Neural progenitor cell (in vitro differentiated cells): Measurements from ENCODE around the gene PHACTR1.

Source experiments
- EZH2 ChIP-seq: fragments of 200-600 bp; sonication (generic); IDR thresholded peaks from 2 replicates; pipeline ENCODE4 v1.6.1; 2017; ENCODE audit warnings: antibody characterized with exemption, mild to moderate bottlenecking, moderate library complexity
- TF ChIP-seq, protein P1 (sequence below): fragments of 200-600 bp; sonication (generic); IDR thresholded peaks from 2 replicates; pipeline ENCODE4 v1.5.1; 2017; ENCODE audit warnings: antibody characterized with exemption, mild to moderate bottlenecking

DNA sequence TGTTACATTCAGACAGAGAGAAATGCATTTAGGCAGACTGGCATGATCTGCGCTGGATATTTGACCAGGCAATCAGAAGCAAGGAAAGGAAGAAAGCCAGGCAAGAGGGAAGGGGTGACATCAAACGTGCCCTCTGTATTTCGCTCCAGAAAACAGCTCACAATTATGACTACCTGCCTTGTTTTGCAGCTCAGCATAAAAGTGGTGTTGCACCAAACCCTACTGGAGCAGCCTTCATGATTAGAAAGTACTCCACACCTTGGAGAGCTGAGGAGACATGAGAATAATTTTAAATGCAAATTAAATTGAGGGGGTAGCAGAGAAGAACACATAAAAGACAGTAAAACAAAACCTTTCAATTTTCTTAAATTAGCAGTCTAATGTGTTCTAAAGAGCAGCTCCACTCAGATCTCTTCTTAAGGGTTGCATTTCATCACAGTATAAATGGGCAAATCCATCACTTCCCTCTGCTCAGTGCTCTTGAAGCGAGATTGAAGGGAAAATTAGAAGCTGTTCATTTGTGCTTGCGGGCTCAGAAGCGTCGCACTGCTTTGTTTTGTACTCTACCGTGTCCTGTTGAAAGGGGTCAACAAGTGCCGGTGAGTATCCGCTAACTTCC, at the start of gene PHACTR1:
- TF ChIP-seq, protein P1, sequence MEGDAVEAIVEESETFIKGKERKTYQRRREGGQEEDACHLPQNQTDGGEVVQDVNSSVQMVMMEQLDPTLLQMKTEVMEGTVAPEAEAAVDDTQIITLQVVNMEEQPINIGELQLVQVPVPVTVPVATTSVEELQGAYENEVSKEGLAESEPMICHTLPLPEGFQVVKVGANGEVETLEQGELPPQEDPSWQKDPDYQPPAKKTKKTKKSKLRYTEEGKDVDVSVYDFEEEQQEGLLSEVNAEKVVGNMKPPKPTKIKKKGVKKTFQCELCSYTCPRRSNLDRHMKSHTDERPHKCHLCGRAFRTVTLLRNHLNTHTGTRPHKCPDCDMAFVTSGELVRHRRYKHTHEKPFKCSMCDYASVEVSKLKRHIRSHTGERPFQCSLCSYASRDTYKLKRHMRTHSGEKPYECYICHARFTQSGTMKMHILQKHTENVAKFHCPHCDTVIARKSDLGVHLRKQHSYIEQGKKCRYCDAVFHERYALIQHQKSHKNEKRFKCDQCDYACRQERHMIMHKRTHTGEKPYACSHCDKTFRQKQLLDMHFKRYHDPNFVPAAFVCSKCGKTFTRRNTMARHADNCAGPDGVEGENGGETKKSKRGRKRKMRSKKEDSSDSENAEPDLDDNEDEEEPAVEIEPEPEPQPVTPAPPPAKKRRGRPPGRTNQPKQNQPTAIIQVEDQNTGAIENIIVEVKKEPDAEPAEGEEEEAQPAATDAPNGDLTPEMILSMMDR, result no peak
- no peak for TF ChIP-seq EZH2
